Measurements from ENCODE around the gene FANCE. TPM values are rescaled to one million over a fixed set of nuclear protein-coding genes. Genes with fewer than 3 reads are reported as not detected.
"Not testable (repeated sequence)": the region's sequence is repeated elsewhere in the genome, so short reads cannot be mapped to it uniquely, and the experiment has no call there.

Gene FANCE
- polyA plus RNA-seq, 4 donors = 9.4 to 11.3 (median 10.4) TPM

DNA sequence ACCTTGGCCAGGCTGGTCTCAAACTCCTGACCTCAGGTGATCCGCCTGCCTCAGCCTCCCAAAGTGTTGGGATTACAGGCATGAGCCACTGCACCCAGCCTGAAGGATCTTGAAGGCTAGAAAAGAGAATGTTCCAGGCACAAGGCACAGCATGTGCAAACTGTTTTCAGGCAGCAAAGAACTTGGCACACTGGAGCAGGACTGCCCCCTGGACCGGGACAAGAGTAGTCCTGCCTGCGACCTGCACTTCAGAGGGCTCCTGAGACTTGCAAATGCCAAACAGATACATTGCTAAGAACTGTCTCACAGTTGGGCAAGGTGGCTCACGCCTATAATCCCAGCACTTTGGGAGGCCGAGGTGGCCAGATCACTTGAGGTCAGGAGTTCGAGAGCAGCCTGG lies 63.8 kb downstream of the FANCE start:
- DNase-seq (ENCODE audit: low read depth in 4 of 4, low spot score in 3 of 4) = not testable (repeated sequence)

Other genes with a start within 250 kb of the FANCE start
- gene SCUBE3, start 238.4 kb upstream of the FANCE start, polyA plus RNA-seq (ENCODE audit: insufficient read length in 4 of 4) = 10 to 100 TPM; 39.9 to 52.2 (median 43.1) TPM
- gene ZNF76, start 192.6 kb upstream of the FANCE start, polyA plus RNA-seq (ENCODE audit: insufficient read length in 4 of 4) = 10 to 100 TPM; 43.4 to 50.2 (median 46.1) TPM
- gene DEF6, start 154.5 kb upstream of the FANCE start, polyA plus RNA-seq (ENCODE audit: insufficient read length in 4 of 4) = 1 to 10 TPM; 2.7 to 4.1 (median 3.7) TPM
- gene PPARD, start 109.8 kb upstream of the FANCE start, polyA plus RNA-seq (ENCODE audit: insufficient read length in 4 of 4) = 10 to 100 TPM; 22.5 to 27.5 (median 24.0) TPM
- gene RPL10A, start 16.1 kb downstream of the FANCE start, polyA plus RNA-seq (ENCODE audit: insufficient read length in 4 of 4) = 1,000 to 10,000 TPM; 1,948 to 2,087 (median 2,028) TPM
- gene TEAD3, start 44.7 kb downstream of the FANCE start, polyA plus RNA-seq (ENCODE audit: insufficient read length in 4 of 4) = 10 to 100 TPM; 42.6 to 53.0 (median 47.7) TPM
- gene TULP1, start 60.6 kb downstream of the FANCE start, polyA plus RNA-seq (ENCODE audit: insufficient read length in 4 of 4) = 1 to 10 TPM; 1.5 to 2.9 (median 2.4) TPM
- 10 to 100 TPM; 25.4 to 30.7 (median 28.2) TPM for gene FKBP5, start 236.6 kb downstream of the FANCE start, polyA plus RNA-seq (ENCODE audit: insufficient read length in 4 of 4)